ENCODE measurements around the gene GSTT2. TPM values are rescaled to one million over a fixed set of nuclear protein-coding genes. Genes with fewer than 3 reads are reported as not detected.
"Not testable (repeated sequence)": the region's sequence is repeated elsewhere in the genome, so short reads cannot be mapped to it uniquely, and the experiment has no call there.

The GSTT2 gene
- total RNA-seq, 1 experiment from 2014 or later: not detected

GRCh38 chr22:23993080-23993479 lies 13.1 kb downstream of the GSTT2 start:
- intact Hi-C loops (cut with micrococcal nuclease; ENCODE audit: unreplicated experiment); BruUV-seq (replicated peaks): not testable (repeated sequence)

GRCh38 chr22:23993581-23994177 lies 13.7 kb downstream of the GSTT2 start:
- H3K27me3 ChIP-seq (replicated peaks; ENCODE audit: insufficient read depth, low read depth, low read length, poor library complexity); H3K27ac ChIP-seq (ENCODE audit: low read depth, low read length, poor library complexity, severe bottlenecking); POLR2A ChIA-PET (ENCODE audit: low non-redundant PET); BruUV-seq (replicated peaks); H3K36me3 ChIP-seq (ENCODE audit: insufficient read depth, low read length, poor library complexity, severe bottlenecking); CTCF ChIA-PET; DNase-seq (ENCODE audit: low spot score); H3K4me3 ChIP-seq (ENCODE audit: low read depth, low read length, poor library complexity, severe bottlenecking); H3K9me3 ChIP-seq (ENCODE audit: low read depth, low read length, poor library complexity, severe bottlenecking); H3K4me1 ChIP-seq (ENCODE audit: insufficient read depth, low read length, poor library complexity, severe bottlenecking); intact Hi-C loops (cut with micrococcal nuclease; ENCODE audit: unreplicated experiment): not testable (repeated sequence)

More at GRCh38 chr22:23993080-23993479, 13.1 kb downstream of the GSTT2 start:
- H3K27me3 ChIP-seq (replicated peaks; ENCODE audit: insufficient read depth, low read depth, low read length, poor library complexity); H3K9me3 ChIP-seq (ENCODE audit: low read depth, low read length, poor library complexity, severe bottlenecking); H3K4me1 ChIP-seq (ENCODE audit: insufficient read depth, low read length, poor library complexity, severe bottlenecking); CTCF ChIA-PET; H3K27ac ChIP-seq (ENCODE audit: low read depth, low read length, poor library complexity, severe bottlenecking); H3K4me3 ChIP-seq (ENCODE audit: low read depth, low read length, poor library complexity, severe bottlenecking); POLR2A ChIA-PET (ENCODE audit: low non-redundant PET); DNase-seq (ENCODE audit: low spot score); H3K36me3 ChIP-seq (ENCODE audit: insufficient read depth, low read length, poor library complexity, severe bottlenecking): not testable (repeated sequence)

GRCh38 chr22:23997092-23997491 lies 17.2 kb downstream of the GSTT2 start:
- no peak for DNase-seq (ENCODE audit: low spot score)
- H3K27ac ChIP-seq (ENCODE audit: low read depth, low read length, poor library complexity, severe bottlenecking): no peak overlapping the region
- no peak overlapping the region for H3K4me3 ChIP-seq (ENCODE audit: low read depth, low read length, poor library complexity, severe bottlenecking)
- no peaks in the 10 kb centered on the region for H3K9me3 ChIP-seq (ENCODE audit: low read depth, low read length, poor library complexity, severe bottlenecking)
- H3K4me1 ChIP-seq (ENCODE audit: insufficient read depth, low read length, poor library complexity, severe bottlenecking): no peaks in the 10 kb centered on the region
- TF ChIP-seq EZH2 (IDR thresholded peaks at IDR 0.05; ENCODE audit: borderline replicate concordance, low read depth, low read length, poor library complexity, severe bottlenecking) (no peak), CTCF (conservative IDR thresholded peaks at IDR 0.05; ENCODE audit: low read depth, low read length) (no peak)
- intact Hi-C loops (cut with micrococcal nuclease; ENCODE audit: unreplicated experiment): no loop called here
- no TSS peak for BruUV-seq (replicated peaks)
- H3K27me3 ChIP-seq (replicated peaks; ENCODE audit: insufficient read depth, low read depth, low read length, poor library complexity): no peaks in the 10 kb centered on the region
- ChIA-PET POLR2A (ENCODE audit: low non-redundant PET) (no interaction called here), CTCF (no interaction called here)
- no peaks in the 10 kb centered on the region for H3K36me3 ChIP-seq (ENCODE audit: insufficient read depth, low read length, poor library complexity, severe bottlenecking)

- H3K4me3 ChIP-seq (ENCODE audit: low read depth, low read length, poor library complexity, severe bottlenecking); CTCF ChIA-PET; H3K27me3 ChIP-seq (replicated peaks; ENCODE audit: insufficient read depth, low read depth, low read length, poor library complexity); POLR2A ChIA-PET (ENCODE audit: low non-redundant PET); H3K27ac ChIP-seq (ENCODE audit: low read depth, low read length, poor library complexity, severe bottlenecking); H3K9me3 ChIP-seq (ENCODE audit: low read depth, low read length, poor library complexity, severe bottlenecking); intact Hi-C loops (cut with micrococcal nuclease; ENCODE audit: unreplicated experiment); BruUV-seq (replicated peaks); H3K36me3 ChIP-seq (ENCODE audit: insufficient read depth, low read length, poor library complexity, severe bottlenecking); DNase-seq (ENCODE audit: low spot score); H3K4me1 ChIP-seq (ENCODE audit: insufficient read depth, low read length, poor library complexity, severe bottlenecking): not testable (repeated sequence)
Observed at GRCh38 chr22:23999779-24000178, 19.8 kb downstream of the GSTT2 start.

GRCh38 chr22:24001314-24001713 lies 21.4 kb downstream of the GSTT2 start:
- intact Hi-C loops (cut with micrococcal nuclease; ENCODE audit: unreplicated experiment): no loop called here
- Histone ChIP-seq H3K36me3 (ENCODE audit: insufficient read depth, low read length, poor library complexity, severe bottlenecking) (no peaks in the 10 kb centered on the region), H3K27ac (ENCODE audit: low read depth, low read length, poor library complexity, severe bottlenecking) (no peak overlapping the region), H3K4me1 (ENCODE audit: insufficient read depth, low read length, poor library complexity, severe bottlenecking) (no peaks in the 10 kb centered on the region), H3K4me3 (ENCODE audit: low read depth, low read length, poor library complexity, severe bottlenecking) (no peak overlapping the region), H3K27me3 (replicated peaks; ENCODE audit: insufficient read depth, low read depth, low read length, poor library complexity) (no peaks in the 10 kb centered on the region), H3K9me3 (ENCODE audit: low read depth, low read length, poor library complexity, severe bottlenecking) (no peaks in the 10 kb centered on the region)
- DNase-seq (ENCODE audit: low spot score): no peak
- no TSS peak for BruUV-seq (replicated peaks)
- POLR2A ChIA-PET (ENCODE audit: low non-redundant PET): no interaction called here
- TF ChIP-seq CTCF (conservative IDR thresholded peaks at IDR 0.05; ENCODE audit: low read depth, low read length) (no peak), EZH2 (IDR thresholded peaks at IDR 0.05; ENCODE audit: borderline replicate concordance, low read depth, low read length, poor library complexity, severe bottlenecking) (no peak)
- CTCF ChIA-PET: no interaction called here
